ENCODE data around the gene SLCO1A2. TPM values are rescaled to one million over a fixed set of nuclear protein-coding genes. Genes with fewer than 3 reads are reported as not detected.

SLCO1A2 gene
- total RNA-seq, 4 donors from 2014 or later: 0.22 to 1.0 (median 0.54) TPM; not detected in 1

DNA sequence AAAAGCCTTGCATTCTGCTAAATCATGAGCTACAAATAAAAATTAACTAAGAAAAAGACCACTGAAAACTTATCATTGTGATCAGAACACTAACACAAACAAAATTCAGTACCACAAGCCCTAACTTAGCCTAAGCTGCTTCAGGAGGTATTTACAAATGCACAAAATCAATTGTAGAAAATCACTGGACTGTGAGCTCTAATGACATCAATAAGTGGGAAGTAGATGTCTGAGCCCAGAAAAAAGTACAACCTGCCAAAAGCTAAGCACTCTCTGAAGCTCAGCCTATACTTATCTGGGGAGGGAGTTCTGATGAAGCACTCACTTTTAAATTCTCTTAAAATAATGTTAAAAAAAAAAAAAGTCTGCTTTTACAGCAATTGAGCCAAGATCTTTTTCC lies 110.8 kb downstream of the SLCO1A2 start:
- H3K27ac ChIP-seq: no peak overlapping the region

DNA sequence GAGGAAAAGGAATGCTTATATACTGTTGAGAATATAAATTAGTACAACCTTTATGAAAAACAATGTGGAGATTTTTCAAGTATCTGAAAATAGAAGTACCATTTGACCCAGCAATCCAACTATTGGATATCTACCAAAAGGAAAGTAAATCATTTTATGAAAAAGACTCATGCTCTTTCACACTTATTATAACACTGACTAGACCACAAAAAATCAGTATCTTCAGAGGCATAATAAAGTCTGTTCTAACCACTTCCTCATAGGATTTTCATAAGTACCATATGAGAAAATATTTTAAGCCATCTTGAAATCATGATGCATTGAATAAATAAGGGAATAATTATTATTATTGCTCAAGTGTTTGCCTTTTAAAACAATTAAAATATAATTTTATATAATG lies 112.9 kb downstream of the SLCO1A2 start:
- Histone ChIP-seq H3K27ac (no peak overlapping the region), H3K36me3 (no peaks in the 10 kb centered on the region), H3K4me3 (replicated peaks in 1 of 3) (no peak overlapping the region), H3K27me3 (no peaks in the 10 kb centered on the region), H3K4me1 (no peaks in the 10 kb centered on the region), H3K9me3 (no peaks in the 10 kb centered on the region)
- no peak for DNase-seq
- intact Hi-C loops (cut with DNase I): no loop called here
- no peak for TF ChIP-seq POLR2A (IDR thresholded peaks at IDR 0.05)
- TF ChIP-seq, protein P1, sequence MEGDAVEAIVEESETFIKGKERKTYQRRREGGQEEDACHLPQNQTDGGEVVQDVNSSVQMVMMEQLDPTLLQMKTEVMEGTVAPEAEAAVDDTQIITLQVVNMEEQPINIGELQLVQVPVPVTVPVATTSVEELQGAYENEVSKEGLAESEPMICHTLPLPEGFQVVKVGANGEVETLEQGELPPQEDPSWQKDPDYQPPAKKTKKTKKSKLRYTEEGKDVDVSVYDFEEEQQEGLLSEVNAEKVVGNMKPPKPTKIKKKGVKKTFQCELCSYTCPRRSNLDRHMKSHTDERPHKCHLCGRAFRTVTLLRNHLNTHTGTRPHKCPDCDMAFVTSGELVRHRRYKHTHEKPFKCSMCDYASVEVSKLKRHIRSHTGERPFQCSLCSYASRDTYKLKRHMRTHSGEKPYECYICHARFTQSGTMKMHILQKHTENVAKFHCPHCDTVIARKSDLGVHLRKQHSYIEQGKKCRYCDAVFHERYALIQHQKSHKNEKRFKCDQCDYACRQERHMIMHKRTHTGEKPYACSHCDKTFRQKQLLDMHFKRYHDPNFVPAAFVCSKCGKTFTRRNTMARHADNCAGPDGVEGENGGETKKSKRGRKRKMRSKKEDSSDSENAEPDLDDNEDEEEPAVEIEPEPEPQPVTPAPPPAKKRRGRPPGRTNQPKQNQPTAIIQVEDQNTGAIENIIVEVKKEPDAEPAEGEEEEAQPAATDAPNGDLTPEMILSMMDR (IDR thresholded peaks at IDR 0.05): no peak

More for the DNA sequence above, 110.8 kb downstream of the SLCO1A2 start:
- H3K9me3 ChIP-seq: no peaks in the 10 kb centered on the region
- intact Hi-C loops (cut with DNase I): no loop called here
- H3K27me3 ChIP-seq: no peaks in the 10 kb centered on the region
- DNase-seq: no peak
- no peaks in the 10 kb centered on the region for H3K4me1 ChIP-seq
- TF ChIP-seq, protein P1 (IDR thresholded peaks at IDR 0.05): no peak
- no peak for TF ChIP-seq POLR2A (IDR thresholded peaks at IDR 0.05)
- H3K36me3 ChIP-seq: no peaks in the 10 kb centered on the region
- no peak overlapping the region for H3K4me3 ChIP-seq (replicated peaks in 1 of 3)

DNA sequence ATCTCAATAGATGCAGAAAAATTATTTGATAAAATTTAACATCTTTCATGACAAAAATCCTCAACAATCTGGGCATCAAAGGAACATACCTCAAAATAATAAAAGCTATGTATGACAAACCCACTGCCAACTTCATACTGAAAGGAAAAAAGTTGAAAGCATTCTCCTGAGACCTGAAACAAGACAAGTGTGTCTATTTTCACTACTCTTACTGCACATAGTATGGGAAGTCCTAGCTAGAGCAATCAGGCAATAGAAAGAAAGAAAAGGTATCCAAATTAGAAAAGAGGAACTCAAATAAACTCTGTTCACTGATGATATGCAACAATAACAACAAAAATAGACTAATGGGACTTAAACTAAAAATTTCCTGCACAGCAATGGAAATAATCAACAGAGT lies 113.6 kb downstream of the SLCO1A2 start:
- Histone ChIP-seq H3K27me3 (no peaks in the 10 kb centered on the region), H3K9me3 (no peaks in the 10 kb centered on the region), H3K27ac (no peak overlapping the region), H3K4me1 (no peaks in the 10 kb centered on the region), H3K4me3 (replicated peaks in 1 of 3) (no peak overlapping the region), H3K36me3 (no peaks in the 10 kb centered on the region)
- no peak for TF ChIP-seq POLR2A (IDR thresholded peaks at IDR 0.05)
- TF ChIP-seq, protein P1 (IDR thresholded peaks at IDR 0.05): no peak
- DNase-seq: no peak
- intact Hi-C loops (cut with DNase I): no loop called here

DNA sequence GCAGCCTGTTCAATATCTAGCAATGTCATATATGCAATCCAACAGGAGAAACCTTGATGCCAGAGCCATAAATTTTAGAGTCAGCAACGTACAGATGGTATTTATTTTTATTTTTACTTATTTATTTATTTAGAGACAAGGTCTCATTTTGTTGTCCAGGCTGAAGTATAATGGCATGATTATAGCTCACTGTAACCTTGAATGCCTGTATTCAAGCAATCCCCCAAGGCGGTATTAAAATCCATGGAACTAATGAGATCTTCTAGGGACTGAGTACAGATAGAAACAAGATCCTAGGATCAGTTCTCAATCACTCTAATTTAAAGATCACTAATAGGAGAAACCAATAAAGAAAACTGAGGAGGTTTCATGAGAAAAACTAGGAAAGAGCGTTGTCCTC lies 114.5 kb downstream of the SLCO1A2 start:
- TF ChIP-seq POLR2A (IDR thresholded peaks at IDR 0.05): no peak
- TF ChIP-seq, protein P1 (IDR thresholded peaks at IDR 0.05): no peak
- 74 to 77% methylated on average over 3 of the region's 3 CpGs for WGBS, 2 donors
- Histone ChIP-seq H3K27ac (no peak overlapping the region), H3K9me3 (no peaks in the 10 kb centered on the region), H3K27me3 (no peaks in the 10 kb centered on the region), H3K36me3 (no peaks in the 10 kb centered on the region), H3K4me3 (replicated peaks in 1 of 3) (no peak overlapping the region), H3K4me1 (no peaks in the 10 kb centered on the region)
- DNase-seq: no peak
- intact Hi-C loops (cut with DNase I): no loop called here

DNA sequence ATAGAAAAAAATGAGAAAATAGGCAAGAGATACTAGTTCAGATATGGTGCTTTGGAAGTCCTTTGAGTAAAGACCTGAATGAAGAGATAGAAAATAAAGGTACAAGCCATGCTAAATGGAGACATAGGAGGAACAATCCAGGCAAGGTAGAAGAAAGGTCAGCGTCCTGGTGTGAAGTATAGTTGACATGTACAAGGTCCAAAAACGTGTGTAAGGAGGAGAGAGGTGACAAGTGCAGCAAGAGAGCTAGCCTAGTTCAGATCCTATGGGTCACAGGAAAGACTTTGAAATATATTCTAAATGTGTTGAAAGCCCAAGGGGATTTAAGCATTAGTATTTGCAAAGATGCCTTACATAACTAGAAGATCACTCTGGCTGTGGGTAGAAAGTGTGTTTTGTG lies 115.5 kb downstream of the SLCO1A2 start:
- no peaks in the 10 kb centered on the region for H3K9me3 ChIP-seq
- H3K27ac ChIP-seq: no peak overlapping the region
- H3K27me3 ChIP-seq: no peaks in the 10 kb centered on the region
- H3K36me3 ChIP-seq: no peaks in the 10 kb centered on the region
- H3K4me1 ChIP-seq: no peaks in the 10 kb centered on the region
- H3K4me3 ChIP-seq (replicated peaks in 1 of 3): no peak overlapping the region
- DNase-seq: no peak
- intact Hi-C loops (cut with DNase I): no loop called here
- TF ChIP-seq POLR2A (IDR thresholded peaks at IDR 0.05): no peak
- TF ChIP-seq, protein P1 (IDR thresholded peaks at IDR 0.05): no peak
- WGBS, 2 donors: 72 to 76% methylated on average over 2 of the region's 2 CpGs

Other genes starting within 250 kb of the SLCO1A2 start
- not detected for gene SLCO1B1, start 203.7 kb downstream of the SLCO1A2 start, total RNA-seq
- gene IAPP, start 38.0 kb upstream of the SLCO1A2 start, total RNA-seq: not detected
- gene PYROXD1, start 102.7 kb upstream of the SLCO1A2 start, total RNA-seq: 10 to 100 TPM; 26.2 to 43.3 (median 28.4) TPM
- gene RECQL, start 166.7 kb upstream of the SLCO1A2 start, total RNA-seq: 10 to 100 TPM; 26.8 to 71.2 (median 46.4) TPM
- 100 to 1,000 TPM in 1 of 4 donors, 10 to 100 TPM in 3; 22.5 to 108 (median 40.1) TPM for gene GOLT1B, start 166.9 kb upstream of the SLCO1A2 start, total RNA-seq
- 10 to 100 TPM; 18.0 to 48.2 (median 40.4) TPM for gene SPX, start 191.4 kb upstream of the SLCO1A2 start, total RNA-seq

All from thyroid gland (tissue), 4 donors.